ENCODE data around the gene ADD1.

- no peak for TF ChIP-seq ZNF274 (IDR thresholded peaks at IDR 0.05; ENCODE audit: low read depth, low read length)
- TF ChIP-seq YY1 (IDR thresholded peaks at IDR 0.05; ENCODE audit: insufficient read depth, insufficient read length), result no peak
Observed at GRCh38 chr4:2886622-2887021, 43.0 kb downstream of the ADD1 start.

All from NT2/D1 (cell line).